ENCODE data around the gene SCGB1D1.

The SCGB1D1 gene

DNA sequence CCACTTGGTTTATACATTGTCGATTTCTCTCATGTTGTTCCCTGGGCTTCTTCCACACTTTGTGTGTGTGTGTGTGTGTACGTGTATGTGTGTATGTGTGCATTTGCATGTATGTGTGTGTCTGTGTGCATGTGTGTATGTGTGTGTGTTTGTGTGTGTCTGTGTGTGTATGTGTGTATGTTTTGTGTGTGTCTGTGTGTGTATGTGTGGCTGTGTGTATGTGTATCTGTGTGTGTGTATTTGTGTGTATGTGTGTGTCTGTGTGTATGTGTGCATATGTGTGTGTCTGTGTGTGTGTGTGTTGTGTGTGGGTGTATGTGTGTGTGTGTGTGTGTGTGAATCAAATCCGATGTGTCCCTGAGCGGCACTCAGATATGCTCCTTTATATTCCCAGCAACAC is 47.5 kb downstream of the SCGB1D1 start:
- ATAC-seq, result no peak
- Mint-ChIP-seq H3K27ac (no peak overlapping the region), H3K9me3 (peaks cover 2% of the 10 kb centered on the region), H3K4me1 (no peaks in the 10 kb centered on the region), H3K4me3 (no peak overlapping the region), H3K27me3 (peaks cover 44% of the 10 kb centered on the region), H3K36me3 (no peaks in the 10 kb centered on the region)

DNA sequence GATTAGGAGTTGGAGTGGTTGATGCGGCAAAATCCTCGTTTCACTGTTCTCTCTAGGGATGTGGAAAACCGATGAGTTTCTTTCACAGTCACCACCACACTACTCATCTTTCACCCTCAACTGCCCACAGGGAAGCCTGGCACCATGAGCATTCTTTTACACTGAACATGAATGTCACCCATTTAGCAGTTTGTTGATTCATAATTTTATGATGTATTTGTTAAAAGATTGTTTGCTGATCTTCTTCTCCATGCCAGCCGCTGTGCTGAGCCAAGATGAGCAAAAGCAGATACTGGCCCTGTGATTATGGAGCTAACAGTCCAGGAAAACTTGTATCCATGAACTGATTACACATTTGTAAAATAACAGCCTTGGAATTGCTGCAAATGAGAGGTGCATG is 48.1 kb downstream of the SCGB1D1 start:
- Mint-ChIP-seq H3K9me3 (peaks cover 2% of the 10 kb centered on the region), H3K27me3 (peaks cover 44% of the 10 kb centered on the region), H3K36me3 (no peaks in the 10 kb centered on the region), H3K4me3 (no peak overlapping the region), H3K4me1 (no peaks in the 10 kb centered on the region), H3K27ac (no peak overlapping the region)
- ATAC-seq, result no peak

DNA sequence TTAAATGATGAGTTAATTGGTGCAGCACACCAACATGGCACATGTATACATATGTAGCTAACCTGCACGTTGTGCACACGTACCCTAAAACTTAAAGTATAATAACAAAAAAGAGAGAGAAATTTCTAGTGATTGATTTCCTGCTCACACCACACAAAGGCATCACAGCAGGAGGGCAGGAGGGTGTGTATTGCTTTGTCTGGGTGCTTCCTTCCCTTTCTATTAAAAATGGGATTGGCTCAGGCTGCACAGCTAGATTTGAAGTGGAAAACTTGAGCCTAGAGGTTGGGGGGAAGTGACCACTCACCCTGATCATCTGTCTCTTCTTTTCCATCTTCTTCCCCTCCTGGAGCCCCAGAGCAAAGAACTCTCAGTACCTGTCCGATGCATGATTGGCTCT is 51.1 kb downstream of the SCGB1D1 start:
- ATAC-seq, result no peak
- no peaks in the 10 kb centered on the region for H3K36me3 Mint-ChIP-seq
- peaks cover 57% of the 10 kb centered on the region for H3K27me3 Mint-ChIP-seq
- no peak overlapping the region for H3K4me3 Mint-ChIP-seq
- peaks cover 2% of the 10 kb centered on the region for H3K9me3 Mint-ChIP-seq
- H3K27ac Mint-ChIP-seq, result no peak overlapping the region
- H3K4me1 Mint-ChIP-seq, result no peaks in the 10 kb centered on the region

DNA sequence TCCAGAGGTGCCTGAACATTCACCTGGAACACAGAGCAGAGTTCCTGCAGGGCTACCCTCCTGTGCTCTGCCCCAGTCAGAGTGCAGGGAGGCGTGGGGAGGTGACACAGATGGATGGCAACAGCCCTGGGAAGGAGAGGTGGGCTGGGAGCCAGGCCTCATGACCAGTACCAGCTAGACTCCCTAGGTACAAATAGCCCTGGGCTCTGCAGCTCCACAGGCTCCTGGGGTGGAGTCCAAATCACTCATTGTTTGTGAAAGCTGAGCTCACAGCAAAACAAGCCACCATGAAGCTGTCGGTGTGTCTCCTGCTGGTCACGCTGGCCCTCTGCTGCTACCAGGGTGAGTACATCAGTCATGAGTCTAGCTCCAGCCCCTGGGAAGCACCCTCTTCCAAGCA is 52.0 kb downstream of the SCGB1D1 start, which contains the start of gene SCGB1D2:
SCGB1D2 (plus strand) TSS at position 219 of the 400 bp plus-strand sequence; CDS start at position 288, 69 bp downstream.
- H3K4me3 Mint-ChIP-seq, result no peak within 1 kb of the TSS
- H3K9me3 Mint-ChIP-seq, result peaks cover 2% of the 10 kb centered on the region
- H3K27me3 Mint-ChIP-seq, result peaks cover 65% of the 10 kb centered on the region
- ATAC-seq, result peak; percentile 22
- H3K4me1 Mint-ChIP-seq, result no peaks in the 10 kb centered on the region
- no peak within 1 kb of the TSS for H3K27ac Mint-ChIP-seq
- no peaks in the 10 kb centered on the region for H3K36me3 Mint-ChIP-seq

Measured in stimulated activated memory B cell treated with anti-CD40 and anti-IgM and Interleukin-4, amounts not matched to agents 10 μg/mL and 1 μg/mL and 100 μg/mL, for 72 hours (primary cell).